Tibial nerve (tissue), 4 donors: ENCODE results near the gene CHRM4.

ENCODE experiments used
- CTCF ChIP-seq, 5 experiments: fragments of 200-600 bp in 3 of 5; fragments of 450-650 bp in 2 of 5; sonication (generic) in 3 of 5; IDR thresholded peaks; one replicate each; pipeline ENCODE4 v1.5.1; 2016 to 2019; ENCODE audit warnings: antibody characterized with exemption in 5 of 5, mild to moderate bottlenecking in 3 of 5, moderate library complexity in 2 of 5
- EP300 ChIP-seq, 2 donors: sonication (generic); formaldehyde crosslinking; IDR thresholded peaks; one replicate each; pipeline ENCODE4 v1.6.1; 2017; ENCODE audit warnings: antibody characterized with exemption in 2 of 2, mild to moderate bottlenecking in 1 of 2

- TF ChIP-seq CTCF (IDR thresholded peaks at IDR 0.05) (no peak), EP300 (IDR thresholded peaks at IDR 0.05) (no peak)
Observed at GRCh38 chr11:46393231-46393616, 1.6 kb upstream of the CHRM4 start.
